Esophagus mucosa (tissue), 1 donor: ENCODE data around the gene PROZ. TPM values are rescaled to one million over a fixed set of nuclear protein-coding genes. Genes with fewer than 3 reads are reported as not detected.
A peak's percentile ranks its signal among the peaks of the same experiment; 100 is the strongest.

Experiments used
- ATAC-seq: fragments of 200-7000 bp; cut with Tn5 transposase; one replicate; pipeline ENCODE4 v1.9.1; 2020
- total RNA-seq: library from RNA; stranded (reverse); gene quantifications from one replicate; pipeline ENCODE4 v1.2.4, GENCODE V29; 2023
- donor health status: DM: yes; HTN: yes; CAD: no.

The PROZ gene
- total RNA-seq, 1 donor from 2014 or later: not detected

DNA sequence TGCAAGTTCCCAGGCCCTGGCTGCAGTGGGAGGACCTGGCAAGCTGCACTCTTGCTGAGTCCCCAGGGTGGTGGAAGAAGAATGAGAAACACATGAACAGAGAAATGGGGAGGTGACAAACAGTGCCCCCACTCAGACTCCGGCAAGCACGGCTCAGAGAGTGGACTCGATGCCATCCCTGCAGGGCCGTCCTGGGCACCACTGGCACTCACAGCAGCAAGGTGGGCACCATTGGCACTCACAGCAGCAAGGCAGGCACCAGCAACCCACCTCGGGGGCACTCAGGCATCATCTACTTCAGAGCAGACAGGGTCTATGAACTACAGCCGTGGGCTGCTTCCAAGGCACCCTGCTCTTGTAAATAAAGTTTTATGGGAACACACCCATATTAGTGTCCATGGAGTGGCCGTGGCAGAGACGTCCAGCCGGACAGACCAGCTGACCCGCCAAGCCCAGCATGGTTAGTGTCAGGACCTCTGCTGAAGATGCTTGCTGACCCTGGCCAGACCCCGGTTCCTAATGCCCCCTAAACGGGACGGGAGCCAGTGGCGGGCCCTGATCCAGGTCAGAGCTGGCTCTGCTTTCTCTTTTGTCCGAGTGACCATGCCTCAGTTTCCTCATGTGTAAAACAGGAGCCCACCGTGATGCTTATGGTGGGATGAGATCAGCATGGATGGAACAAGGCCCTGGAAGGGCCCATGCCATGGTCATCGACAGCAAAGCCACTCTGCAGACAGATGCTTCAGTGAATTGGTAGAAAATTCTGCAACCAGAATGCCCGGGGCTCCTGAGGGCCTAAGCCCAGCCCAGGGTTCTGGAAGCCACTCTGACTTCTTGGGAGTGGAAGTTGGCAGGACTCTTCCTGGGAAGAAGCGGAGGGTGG is 37.9 kb upstream of the PROZ start:
- ATAC-seq: no peak

DNA sequence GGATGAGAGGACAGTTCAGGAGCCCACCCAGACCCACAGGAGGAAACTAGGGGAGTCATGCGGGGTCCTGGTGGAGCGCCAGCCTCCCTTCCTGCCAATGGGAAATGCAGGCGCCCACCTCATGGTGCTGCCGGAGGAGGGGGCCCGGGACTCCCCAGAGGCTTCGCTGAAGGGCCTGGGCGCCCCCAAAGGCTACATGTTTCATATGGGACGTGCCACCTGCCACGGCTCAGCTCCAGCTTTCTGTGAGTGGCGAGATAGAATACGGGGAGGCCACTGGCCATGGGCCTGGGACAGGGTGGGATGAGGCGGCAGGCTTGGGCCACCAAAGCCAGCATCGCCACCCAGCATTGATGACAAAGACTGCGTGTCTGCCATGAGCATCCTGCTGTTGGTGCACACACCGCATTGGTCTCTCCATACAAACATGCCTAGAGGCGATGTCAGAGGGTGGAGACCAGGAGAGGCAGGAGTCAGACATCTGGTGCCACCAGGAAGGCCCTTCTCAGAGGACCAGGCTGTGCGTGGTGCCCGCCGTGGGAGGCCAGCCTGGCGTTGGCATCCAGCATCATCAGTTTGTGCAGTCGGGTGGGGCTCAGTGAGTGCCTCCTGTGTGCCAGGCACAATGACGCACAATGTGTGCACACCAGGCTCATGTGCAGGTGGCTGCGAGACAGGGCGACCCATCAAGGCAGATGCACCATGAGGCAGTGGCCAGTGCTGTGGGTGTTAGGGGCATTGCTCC is 37.1 kb upstream of the PROZ start:
- ATAC-seq: no peak

DNA sequence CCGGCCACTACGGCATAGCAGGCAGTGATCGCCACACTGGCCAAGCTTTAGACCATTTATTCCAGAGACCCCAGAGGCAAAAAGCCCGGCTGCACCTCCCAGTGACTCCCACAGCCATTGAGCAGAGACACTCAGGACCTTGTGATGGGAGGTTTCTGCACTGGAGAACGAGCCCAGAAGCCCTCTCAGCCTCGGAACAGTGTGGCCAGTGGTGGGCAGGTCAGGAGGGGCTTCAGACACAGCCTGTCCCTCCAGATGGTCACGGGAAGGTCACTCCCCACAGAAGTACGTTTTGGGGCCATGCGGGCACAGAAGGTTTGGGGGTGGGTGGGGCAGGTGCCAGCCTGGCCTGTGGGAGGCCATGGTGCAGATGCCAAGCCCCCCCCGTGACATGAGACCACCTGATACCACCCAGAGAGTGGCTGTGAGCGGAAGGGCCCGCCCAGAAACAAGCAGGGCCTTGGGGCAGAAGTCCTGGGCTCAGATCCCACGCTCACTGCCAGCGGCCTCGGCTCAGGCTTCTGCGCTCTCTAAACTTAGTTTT is 36.4 kb upstream of the PROZ start:
- ATAC-seq: no peak

DNA sequence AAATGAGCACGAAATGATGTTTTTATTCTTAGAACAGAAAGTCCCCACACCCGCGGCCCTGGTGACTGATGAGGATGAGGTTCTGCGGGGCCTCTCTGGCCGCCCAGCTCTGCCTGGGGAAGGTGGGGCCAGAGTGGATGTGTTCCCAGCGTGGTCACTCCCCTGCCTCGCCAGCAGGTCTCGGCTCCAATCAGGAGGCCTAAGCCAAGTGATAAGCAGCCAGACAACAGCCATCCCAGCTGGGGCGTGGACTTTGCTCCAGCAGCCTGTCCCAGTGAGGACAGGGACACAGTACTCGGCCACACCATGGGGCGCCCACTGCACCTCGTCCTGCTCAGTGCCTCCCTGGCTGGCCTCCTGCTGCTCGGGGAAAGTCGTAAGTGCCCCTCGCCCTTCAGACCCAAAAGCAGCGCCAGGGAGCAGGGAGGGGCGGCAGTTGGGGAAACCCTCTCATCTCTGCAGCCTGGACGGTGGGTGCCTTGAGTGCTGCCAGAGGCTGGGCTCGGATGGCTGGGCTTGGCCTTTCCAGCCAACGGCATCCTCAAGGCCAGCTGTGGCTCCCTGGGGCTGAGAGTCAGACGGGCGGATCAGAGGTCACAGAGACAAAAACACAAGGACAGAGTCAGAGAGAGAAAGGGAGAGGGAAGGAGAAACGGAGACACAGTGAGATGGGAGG is 35.8 kb upstream of the PROZ start, which contains the start of gene F10:
Gene F10 (plus strand): TSS at position 250 of the 676 bp plus-strand sequence. CDS start 57 bp downstream, at position 307.
- no peak for ATAC-seq

DNA sequence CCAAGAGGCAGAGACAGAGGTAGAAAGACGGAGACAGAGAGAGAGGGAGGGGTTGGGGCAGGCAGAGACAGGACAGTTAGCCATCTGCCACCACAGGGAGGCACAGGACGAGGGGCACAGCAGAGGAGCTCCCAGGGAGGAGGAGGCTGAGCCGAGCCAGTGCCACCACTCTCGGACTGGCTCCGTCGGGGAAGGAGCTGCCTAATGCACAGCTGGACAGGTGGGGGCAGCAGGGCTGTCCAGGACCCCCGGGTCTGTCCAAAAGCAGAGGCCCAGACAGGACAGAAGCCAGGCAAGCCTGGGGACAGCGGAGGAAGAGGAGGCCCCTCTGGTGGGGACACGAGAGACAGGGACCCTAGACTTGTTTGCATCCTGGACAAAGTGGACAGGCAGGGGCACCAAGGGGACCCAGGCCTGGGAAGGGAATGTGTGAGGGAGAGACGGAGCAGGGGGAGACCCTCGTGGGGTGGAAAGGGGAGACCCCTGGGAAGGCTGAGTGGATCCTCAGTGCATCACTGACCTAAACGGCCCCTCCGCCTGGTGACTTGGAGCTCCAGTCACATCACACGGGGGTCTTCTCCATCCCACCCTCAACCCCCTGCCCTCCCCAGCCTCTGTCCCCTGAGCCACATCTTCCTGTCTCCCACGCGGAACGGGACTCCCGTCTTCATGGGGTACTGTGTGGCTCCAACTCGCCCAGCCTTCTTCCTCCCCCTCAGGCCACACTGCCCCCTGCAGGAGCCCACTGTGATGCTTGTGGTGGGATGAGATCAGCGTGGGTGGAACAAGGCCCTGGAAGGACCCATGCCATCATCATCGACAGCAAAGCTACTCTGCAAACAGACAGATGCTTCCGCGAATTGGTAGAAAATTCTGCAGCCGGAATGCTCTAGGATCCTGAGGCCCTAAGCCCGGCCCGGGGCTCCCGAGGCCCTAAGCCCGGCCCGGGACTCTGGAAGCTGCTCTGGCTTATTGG is 34.9 kb upstream of the PROZ start:
- no peak for ATAC-seq

DNA sequence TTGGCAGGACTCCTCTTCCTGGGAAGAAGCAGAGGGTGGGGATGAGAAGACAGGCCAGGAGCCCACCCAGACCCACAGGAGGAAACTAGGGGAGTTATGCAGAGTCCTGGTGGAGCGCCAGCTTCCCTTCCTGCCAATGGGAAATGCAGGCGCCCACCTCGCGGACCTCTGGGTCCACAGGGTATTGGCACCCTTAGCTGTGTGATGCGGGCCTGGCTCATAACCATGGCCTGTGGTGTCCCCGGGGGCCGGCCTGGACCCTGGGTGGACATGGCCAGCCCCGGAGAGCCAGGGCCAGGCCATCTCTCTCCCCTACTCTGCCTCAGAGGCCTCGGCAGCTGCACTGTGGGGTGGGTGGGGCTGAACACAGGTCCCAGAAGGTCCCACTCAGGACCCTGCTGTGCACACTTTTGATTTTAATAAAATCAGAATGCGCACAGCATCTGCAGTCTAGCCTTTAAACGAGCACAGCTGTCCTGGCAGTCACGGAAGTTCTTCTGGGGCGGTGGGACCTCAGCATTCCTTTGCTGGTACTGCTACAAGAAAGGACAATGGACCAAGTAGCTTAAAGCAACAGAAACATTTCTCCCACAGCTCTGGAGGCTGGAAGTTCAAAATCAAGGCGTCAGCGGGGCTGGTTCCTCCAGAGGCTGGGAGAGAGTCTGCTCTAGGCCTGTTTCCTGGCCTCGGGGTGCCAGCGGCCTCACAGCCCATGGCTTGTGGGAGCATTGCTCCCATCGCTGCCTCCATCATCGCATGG is 34.1 kb upstream of the PROZ start:
- ATAC-seq: no peak

DNA sequence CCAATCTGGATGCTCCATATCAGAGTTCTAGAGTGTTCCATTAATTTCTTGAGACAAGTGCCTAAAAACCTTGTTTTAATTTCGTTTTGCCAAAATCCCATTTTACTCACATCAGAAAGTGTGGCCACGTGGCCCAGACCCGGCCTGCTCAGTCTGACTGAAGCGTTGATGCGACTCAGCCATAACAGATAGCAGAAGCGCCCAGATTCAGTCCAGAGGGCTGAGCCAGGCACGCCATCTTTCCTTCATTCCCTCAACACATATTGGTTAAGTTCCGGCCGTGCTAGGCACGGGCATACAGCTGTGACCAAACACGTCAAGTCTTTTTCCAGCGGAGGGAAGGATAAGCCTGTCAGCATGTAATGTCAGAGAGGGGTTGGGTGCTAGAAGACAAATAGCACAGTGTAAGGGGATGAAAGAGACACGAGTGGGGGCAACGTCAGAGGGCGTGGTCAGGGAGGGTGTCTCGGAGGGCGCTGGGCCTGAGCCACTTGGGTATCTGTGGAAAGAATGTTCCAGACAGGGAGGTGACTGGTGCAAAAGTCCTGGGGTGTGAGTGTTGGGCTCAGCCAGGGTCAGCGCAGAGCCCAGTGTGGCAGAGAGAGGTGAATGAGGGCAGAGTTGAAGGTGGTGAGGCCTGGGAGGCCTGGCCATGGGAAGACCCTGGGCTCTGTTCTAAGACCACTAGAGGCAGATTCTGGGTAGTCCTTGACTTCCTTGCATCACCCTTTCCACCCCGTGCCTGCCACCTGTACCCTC is 32.8 kb upstream of the PROZ start:
- ATAC-seq: no peak

DNA sequence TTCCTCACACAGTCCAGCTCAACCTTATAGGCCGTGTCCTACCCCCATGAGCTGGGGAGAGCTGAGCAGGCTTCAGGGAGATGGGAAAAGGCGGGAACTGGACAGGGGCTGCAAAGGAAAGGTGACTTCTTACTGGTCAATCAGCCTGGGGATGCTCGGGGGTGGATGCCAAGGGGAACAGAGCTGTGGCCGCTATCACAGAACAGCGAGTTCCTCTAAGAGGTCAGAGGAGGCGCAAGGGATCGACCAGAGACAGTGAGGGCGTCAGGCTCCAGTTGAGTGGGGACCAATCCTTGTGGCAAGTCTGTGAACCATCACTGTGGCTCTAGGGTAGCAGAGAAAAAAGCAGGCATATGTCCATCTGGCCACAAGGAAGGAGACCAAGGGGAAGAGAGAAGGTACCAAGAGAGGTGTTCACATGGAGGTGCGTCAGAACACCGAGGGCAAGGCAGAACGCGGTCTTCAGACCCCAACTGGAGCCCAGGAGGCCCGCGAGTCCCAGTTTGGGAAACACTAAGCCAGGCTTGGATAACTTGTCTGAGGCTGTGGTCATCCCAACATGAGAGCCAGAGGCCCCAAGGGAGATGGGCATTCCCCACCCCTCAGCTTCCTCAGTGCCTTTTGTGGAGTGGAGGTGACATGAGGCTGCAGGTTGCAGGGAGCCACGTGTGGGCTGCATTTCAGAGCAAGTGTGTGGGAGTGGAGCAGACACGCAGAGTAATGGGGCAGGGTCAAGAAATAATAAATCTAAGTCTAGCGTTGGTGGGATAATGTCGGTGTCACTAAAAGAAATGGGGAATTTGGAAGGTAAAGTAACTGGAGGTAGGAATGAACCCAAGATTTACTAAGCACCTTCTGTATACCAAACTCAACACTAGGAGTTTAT is 31.9 kb upstream of the PROZ start:
- ATAC-seq: no peak

DNA sequence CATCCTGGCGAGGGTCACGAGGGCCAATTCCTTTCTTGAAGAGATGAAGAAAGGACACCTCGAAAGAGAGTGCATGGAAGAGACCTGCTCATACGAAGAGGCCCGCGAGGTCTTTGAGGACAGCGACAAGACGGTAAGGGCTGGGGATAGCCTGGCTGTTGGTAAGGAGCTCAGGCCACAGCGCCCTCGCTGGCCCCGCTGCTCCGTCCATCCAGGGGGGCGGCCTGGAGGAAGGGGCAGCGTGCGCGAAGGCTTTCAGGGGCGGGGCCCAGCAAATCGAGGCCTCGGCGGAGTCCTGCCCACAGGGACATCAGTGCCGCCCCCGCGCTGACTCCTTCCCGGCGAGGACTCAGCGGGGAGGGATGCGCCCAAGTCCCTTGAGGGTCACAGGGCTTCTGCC is 29.0 kb upstream of the PROZ start:
- ATAC-seq: no peak

DNA sequence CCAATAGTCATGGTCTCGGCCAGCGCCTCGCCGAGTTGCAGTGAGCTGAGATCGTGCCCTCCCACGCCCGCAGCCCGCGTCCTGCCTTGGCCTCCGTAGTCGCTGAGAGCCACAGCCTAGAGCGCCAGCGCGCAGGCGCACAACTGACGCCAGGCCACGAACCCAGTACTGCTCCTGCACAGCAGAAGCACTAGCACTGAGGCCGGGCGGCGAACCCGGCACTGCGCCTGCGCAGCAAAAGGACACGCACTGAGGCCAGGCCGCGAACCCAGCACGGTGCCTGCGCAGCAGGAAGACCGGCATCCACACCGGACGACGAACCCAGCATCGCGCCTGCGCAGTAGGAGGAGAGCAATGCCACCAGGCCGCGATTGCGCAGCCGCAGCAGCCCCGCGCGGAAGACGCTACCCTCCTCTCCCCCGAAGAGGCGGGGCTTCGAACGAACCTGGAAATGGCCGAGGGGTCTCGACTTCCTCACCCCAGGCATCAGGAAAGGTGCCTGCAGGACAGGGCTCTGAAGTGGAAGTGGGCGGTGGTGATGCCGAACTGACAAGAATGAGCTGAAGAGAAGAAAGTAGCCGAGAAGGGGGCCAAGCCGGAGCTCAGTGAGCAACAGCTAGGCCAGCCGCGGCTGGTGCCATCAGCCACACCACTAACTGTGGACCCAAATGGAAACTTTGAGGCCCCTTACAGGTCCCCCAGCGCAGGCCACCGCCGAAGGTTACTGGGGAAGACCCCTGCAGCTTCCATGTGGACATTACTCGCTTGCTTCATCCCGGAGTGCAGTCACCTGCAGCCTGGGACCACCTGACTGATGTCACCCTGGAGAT is 28.3 kb upstream of the PROZ start:
- no peak for ATAC-seq

DNA sequence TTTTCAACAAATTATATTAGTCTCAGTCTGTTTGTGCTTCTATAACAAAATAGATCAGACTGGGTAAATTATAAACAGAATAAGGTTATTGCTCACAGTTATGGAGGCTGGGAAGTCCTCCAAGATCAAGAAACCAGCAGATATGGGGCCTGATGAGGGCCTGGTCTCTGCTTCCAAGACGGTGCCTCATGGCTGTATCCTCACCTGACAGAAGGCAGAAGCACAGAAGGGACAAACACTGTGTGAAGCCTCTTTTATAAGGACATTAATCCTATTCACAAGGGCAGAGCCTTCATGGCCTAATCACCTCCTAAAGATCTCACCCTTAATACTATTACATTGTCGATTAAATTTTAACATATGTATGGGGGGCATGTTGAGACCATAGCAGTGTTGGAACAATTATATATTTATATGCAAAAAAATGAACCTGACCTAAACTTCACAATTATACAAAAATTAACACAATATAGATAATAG is 23.1 kb upstream of the PROZ start:
- ATAC-seq: no peak

DNA sequence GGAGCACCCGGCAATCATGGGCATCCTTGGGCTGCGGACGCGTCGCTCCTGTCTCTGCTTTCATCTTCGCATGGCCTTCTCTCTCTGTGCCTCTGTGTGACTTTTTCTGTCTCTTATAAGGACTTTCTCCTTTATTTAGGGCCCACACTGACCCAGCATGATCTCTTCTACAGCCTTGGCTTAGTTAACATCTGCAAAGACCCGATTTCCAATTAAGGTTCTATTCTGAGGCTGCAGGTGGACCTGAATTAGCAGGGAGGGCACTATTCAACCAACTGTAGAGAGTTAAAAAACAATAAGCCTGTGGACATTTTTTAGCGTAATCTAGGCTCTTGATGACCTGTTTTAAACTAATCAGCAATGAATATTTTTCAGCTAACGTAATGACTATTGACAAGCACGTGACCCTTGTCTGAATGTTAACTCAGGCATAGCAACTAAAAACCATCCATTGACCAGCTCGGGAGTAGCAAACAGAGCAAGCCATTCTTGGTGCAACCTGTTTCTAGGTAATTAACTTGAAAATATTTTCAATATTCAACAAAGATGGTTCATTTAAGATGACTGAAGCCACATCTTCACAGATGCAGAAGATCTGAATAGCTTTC is 20.7 kb upstream of the PROZ start:
- ATAC-seq: no peak

DNA sequence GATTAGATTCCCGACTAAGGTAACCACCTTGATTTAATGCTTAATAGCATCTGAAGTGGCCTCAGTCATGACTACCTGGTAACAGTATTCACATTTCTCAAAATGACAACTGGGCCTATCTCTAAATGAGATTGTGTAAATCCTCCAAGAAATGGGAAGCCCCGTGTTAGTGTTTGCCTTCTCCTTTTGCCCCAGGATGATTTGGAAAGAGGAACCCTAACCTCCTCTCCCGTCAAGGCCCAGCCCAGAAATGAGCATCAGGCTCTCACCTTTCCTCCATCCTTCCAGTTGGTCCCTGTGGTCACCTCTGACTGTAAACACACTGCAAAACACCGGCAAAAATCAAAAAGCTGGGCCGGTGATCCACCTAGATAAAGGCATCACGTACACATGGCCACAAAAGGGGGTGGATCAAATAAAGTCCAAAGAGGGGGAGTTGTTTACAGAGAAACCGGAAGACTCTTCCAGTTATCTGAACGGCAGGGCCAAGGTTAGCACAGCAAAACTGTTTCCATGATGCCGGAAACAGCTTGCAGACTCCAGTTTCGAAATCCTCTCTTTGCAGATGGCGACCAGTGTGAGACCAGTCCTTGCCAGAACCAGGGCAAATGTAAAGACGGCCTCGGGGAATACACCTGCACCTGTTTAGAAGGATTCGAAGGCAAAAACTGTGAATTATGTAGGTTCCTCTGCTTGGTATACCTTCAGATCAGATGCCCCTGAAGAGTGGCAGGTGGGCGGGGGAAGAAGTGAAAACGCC is 19.5 kb upstream of the PROZ start:
- ATAC-seq: no peak

DNA sequence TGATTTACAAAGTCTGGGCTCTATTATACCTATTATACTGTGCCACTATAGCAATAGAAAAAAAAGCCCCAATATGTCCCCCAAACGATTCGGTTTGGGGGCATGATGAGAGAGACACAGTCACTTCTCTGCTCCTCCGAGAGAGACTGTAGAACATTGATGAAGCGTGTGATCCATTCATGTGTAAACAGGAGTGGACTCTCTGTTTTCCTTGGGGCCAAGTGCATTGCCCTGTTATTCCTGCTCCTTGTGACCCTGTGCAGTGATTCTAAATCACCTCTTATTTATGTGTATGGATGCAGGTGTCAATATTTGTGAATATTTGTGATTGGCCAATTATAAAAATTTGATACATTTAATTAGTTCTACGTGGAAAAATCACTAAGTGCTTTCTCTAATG is 18.9 kb upstream of the PROZ start:
- ATAC-seq: no peak

DNA sequence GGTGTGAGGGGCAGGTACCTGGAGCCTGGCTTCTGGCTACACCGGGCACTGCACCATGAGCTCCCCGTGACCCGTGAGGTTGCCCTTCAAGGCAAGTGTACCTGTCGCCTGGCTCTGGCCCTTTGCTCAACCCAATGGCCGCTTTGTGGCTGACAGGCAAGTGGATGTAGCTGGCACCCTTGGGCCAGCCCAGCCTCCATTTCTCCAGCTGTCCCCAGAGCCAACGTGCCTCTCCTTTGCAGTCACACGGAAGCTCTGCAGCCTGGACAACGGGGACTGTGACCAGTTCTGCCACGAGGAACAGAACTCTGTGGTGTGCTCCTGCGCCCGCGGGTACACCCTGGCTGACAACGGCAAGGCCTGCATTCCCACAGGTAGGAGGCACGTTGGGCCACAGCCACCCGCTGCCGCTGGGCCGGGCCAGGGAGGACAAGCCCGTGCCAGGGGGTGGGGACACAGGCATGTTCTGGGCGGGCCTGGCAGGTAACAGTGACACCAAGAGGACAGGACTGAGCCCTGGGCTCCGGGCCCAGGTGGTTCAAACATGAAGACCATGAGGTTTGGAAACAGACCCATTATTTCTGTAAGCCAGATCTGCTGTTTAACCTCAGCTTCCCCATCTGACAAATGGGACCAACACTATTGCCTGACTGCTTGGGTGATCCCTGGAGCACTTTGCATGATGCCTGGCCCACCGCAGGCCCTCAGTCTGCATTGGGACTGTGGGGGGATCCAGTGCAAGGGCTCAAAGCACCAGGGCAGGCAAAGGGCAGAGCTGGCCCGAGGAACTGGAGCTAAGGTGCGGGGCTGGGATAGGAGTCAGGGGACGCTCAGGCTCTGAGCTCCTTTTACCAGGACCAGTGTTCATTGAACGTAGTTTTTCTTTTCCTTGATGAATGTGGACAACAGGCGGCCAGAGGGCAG is 17.5 kb upstream of the PROZ start:
- peak; percentile 66 for ATAC-seq

DNA sequence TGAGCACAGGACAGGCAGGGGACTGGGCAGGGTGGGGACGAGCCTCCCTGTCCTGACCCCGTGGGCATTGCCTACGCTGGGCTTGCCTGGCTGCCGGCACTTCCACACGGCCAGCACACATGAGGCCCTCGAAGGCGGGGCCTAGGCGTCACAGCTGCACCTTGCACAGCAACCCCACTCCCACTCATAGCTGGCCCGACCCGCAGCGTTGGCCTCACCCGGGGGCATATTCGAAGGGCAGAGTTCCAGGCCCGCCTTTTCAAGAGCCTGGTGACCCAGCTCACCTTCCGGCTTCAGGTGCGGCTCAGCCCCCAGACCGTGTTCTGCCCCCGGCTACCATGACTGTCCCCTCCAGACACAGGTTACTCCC is 16.9 kb upstream of the PROZ start:
- no peak for ATAC-seq
